WERI-Rb-1 (cell line): ENCODE results near the gene TMEM214.

Experiments
- DNase-seq: peaks from one replicate; pipeline ENCODE4 v3.0.0-alpha.2; 2020
- H3K27ac ChIP-seq: fragments of 250-450 bp; sonication (Bioruptor Pico); 2 replicates; pipeline ENCODE4 v1.5.1; 2020; ENCODE audit warnings: mild to moderate bottlenecking, moderate library complexity
- H3K27me3 ChIP-seq: fragments of 250-450 bp; sonication (Bioruptor Pico); 2 replicates; pipeline ENCODE4 v1.5.1; 2021; ENCODE audit warnings: mild to moderate bottlenecking, low read depth, moderate library complexity; ENCODE audit not compliant: insufficient read depth, severe bottlenecking
- H3K36me3 ChIP-seq: fragments of 250-450 bp; sonication (Bioruptor Pico); 2 replicates; pipeline ENCODE4 v1.5.1; 2020; ENCODE audit warnings: mild to moderate bottlenecking, moderate library complexity
- H3K4me3 ChIP-seq: 2 replicates; pipeline ENCODE4 v1.5.1; 2011; ENCODE audit warnings: low read depth, mild to moderate bottlenecking, control low read depth, low read length
- H3K9me3 ChIP-seq: fragments of 250-450 bp; sonication (Bioruptor Pico); 2 replicates; pipeline ENCODE4 v1.5.1; 2021; ENCODE audit warnings: mild to moderate bottlenecking, moderate library complexity; ENCODE audit not compliant: severe bottlenecking
- TF ChIP-seq, protein P1 (sequence below): IDR thresholded peaks from 2 replicates; pipeline ENCODE4 v1.5.1; 2011; ENCODE audit warnings: low read depth, mild to moderate bottlenecking, control low read depth, inconsistent platforms, low read length

The TMEM214 gene

DNA sequence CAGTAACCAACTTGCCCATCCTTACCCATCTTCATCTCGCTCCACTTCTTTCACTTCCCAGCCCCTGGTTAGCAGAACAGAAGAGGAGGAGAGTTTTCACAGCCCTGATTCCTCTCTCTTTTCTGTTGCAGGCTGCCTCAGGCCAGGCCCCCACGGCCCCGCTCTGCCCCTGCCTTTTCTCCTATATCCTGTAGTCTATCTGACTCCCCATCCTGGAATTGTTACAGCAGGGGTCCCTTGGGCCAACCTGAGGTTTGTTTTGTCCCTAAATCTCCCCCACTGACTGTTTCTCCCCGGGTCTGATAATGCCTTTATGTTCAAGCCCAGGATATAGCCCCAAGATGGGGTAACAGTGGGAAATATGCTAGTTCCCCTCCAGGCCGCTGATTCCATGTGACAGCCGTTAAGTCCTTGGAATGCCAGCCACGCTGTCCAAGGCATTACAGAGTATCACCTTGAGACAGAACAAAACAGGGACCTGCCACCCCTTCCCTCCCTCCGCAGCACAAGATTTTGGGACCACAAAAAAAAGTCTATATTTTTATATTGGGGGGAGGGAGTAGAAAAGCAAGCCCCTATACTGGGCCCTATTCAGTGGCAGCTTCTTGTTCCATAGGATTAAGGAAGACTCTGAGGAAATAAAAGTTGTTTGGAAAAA, 37.3 kb downstream of the TMEM214 start:
- peaks cover 38% of the 10 kb centered on the region for H3K36me3 ChIP-seq
- H3K27me3 ChIP-seq, result no peaks in the 10 kb centered on the region
- H3K9me3 ChIP-seq, result no peaks in the 10 kb centered on the region
- no peak overlapping the region for H3K27ac ChIP-seq
- no peak overlapping the region for H3K4me3 ChIP-seq
- no peak for DNase-seq
- TF ChIP-seq, protein P1, sequence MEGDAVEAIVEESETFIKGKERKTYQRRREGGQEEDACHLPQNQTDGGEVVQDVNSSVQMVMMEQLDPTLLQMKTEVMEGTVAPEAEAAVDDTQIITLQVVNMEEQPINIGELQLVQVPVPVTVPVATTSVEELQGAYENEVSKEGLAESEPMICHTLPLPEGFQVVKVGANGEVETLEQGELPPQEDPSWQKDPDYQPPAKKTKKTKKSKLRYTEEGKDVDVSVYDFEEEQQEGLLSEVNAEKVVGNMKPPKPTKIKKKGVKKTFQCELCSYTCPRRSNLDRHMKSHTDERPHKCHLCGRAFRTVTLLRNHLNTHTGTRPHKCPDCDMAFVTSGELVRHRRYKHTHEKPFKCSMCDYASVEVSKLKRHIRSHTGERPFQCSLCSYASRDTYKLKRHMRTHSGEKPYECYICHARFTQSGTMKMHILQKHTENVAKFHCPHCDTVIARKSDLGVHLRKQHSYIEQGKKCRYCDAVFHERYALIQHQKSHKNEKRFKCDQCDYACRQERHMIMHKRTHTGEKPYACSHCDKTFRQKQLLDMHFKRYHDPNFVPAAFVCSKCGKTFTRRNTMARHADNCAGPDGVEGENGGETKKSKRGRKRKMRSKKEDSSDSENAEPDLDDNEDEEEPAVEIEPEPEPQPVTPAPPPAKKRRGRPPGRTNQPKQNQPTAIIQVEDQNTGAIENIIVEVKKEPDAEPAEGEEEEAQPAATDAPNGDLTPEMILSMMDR, result no peak

DNA sequence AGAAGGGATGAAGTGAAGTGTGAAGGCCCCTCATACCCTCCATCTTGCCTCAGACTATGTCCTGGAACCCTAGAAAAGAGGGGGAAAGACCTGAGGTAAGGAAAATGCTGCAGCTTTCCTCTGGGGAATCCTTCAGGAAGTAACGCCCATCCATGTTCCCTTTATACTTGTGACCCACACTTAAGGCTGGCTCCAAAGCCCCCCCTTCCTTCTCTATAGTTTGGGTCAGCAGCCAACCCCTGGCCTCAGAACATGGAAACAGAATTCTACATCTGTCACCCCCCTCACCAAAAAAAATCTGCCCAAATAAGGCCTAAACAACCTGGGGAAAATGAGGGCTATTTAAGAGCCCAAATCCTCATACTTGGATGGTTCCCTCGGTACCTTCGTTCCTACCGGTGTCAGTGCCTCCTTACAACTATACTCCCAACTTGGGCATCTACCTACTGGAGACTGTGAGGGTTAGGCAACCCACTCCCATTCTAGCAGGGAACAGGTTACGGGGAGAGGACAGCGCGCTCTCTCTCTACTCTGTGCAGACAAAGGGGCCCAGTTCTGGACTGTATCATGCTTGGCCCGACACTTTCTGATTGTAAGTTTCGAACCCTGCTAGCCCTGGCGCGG, 38.0 kb downstream of the TMEM214 start:
- Histone ChIP-seq H3K9me3 (no peaks in the 10 kb centered on the region), H3K27me3 (no peaks in the 10 kb centered on the region), H3K36me3 (peaks cover 38% of the 10 kb centered on the region), H3K27ac (peak overlapping the region; percentile 83), H3K4me3 (peak overlapping the region; percentile 93)
- TF ChIP-seq, protein P1, result no peak
- DNase-seq, result no peak

GRCh38 chr2:27071277-27071989, 38.7 kb downstream of the TMEM214 start, which contains the start of gene OST4:
Gene OST4, minus strand, starts transcription at chr2:27071654.
- Histone ChIP-seq H3K27ac (peak within 1 kb of the TSS; percentile 83), H3K9me3 (no peaks in the 10 kb centered on the region), H3K27me3 (no peaks in the 10 kb centered on the region)

DNA sequence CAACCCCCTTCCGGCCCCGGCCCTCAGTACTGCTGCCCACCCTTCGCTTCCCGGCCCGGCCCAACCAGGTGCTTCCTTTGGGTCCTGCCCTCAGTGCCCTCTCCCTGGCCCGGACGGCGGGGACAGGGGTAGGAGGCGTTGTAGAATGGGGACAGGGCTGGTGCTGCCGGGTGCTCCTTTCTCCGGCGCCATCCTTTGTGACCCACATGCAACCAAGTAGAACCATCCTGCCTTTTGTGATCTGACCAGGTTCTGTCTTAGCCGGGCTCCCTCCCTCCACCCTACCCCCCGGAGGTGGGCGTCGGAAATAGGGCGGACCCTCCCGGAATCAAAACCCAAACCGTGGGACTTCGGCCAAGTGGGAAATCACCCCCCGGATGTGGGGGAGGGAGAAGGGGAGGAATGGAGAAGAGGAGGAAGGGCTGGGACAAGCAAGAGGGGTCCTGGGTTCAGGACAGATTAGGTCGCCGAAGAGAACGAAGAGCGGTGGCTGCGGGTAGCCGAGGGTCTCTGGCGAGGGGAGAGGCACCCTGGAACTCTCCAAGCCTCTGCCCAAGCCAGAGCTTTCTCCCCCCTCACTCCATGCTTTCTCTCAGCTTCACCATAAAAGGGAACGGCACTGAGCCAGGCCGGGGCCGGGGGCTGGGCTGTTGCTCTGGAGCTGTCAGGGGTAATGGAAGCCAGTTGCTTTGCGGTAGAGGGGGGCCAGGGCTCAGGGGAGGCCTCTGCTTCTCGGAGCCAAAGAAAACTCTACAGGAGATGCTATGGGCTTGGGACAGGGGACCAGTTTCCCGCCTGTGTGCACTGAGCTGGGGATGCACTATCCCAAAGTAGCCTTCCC, 39.4 kb downstream of the TMEM214 start:
- H3K36me3 ChIP-seq, result peaks cover 32% of the 10 kb centered on the region
- H3K27ac ChIP-seq, result peak overlapping the region; percentile 65
- TF ChIP-seq, protein P1, result no peak
- peak overlapping the region; percentile 93 for H3K4me3 ChIP-seq
- H3K27me3 ChIP-seq, result no peaks in the 10 kb centered on the region
- no peaks in the 10 kb centered on the region for H3K9me3 ChIP-seq
- DNase-seq, result peak; percentile 53

More at GRCh38 chr2:27071277-27071989, 38.7 kb downstream of the TMEM214 start, which contains the start of gene OST4:
- TF ChIP-seq, protein P1, result 0 out of 2 replicates have a peak, but pooled peaks have one; percentile 0
- H3K36me3 ChIP-seq, result peaks cover 36% of the 10 kb centered on the region
- peak within 1 kb of the TSS; percentile 93 for H3K4me3 ChIP-seq
- DNase-seq, result peak; percentile 93

DNA sequence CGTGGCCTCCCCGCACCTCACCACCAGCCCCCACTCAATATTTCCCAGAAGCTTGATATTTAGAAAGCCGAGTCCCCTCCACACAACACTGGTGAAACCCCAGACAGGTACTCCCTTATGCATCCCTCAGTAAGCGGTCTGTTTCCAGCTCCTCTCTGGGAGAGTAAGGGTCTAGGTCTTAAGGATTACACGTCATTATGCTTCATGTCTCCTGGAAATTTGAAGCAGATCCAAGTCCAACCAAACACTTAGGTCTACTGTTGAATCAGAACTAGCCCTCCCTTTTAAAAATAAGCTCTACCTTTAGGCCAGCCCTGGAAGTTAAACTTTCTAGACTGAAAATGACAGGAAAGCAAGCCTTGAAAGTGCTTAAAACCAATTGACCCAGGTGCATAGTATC, 40.2 kb downstream of the TMEM214 start:
- Histone ChIP-seq H3K27ac (peak overlapping the region; percentile 65), H3K27me3 (no peaks in the 10 kb centered on the region), H3K36me3 (peaks cover 26% of the 10 kb centered on the region), H3K9me3 (no peaks in the 10 kb centered on the region), H3K4me3 (peak overlapping the region; percentile 93; the same call in 1 of the 2 replicates)
- TF ChIP-seq, protein P1, result no peak
- no peak for DNase-seq
